Stimulated activated CD8-positive, alpha-beta memory T cell treated with anti-CD3 and anti-CD28 coated beads, Interleukin-4, amount 100 ng/mL, for 48 hours (primary cell): ENCODE data around the gene VDAC1.

Experiments used
- DNase-seq: peaks from one replicate; pipeline ENCODE4 v3.0.0-alpha.2; 2020

Gene VDAC1

GRCh38 chr5:134022333-134022732 lies 17.6 kb upstream of the VDAC1 start:
- DNase-seq: no peak

- no peak for DNase-seq
Measured at GRCh38 chr5:134020188-134020587, 15.4 kb upstream of the VDAC1 start.

GRCh38 chr5:134019636-134020035 lies 14.9 kb upstream of the VDAC1 start:
- no peak for DNase-seq

- DNase-seq: no peak
Measured at GRCh38 chr5:134018986-134019316, 14.2 kb upstream of the VDAC1 start.

GRCh38 chr5:134018154-134018985 lies 13.6 kb upstream of the VDAC1 start:
- DNase-seq: no peak

GRCh38 chr5:134008266-134008749 lies 3.5 kb upstream of the VDAC1 start:
- no peak for DNase-seq

- no peak for DNase-seq
Measured at GRCh38 chr5:134007581-134008265, 2.9 kb upstream of the VDAC1 start.

- no peak for DNase-seq
Measured at GRCh38 chr5:134006115-134006514, 1.3 kb upstream of the VDAC1 start.

GRCh38 chr5:134005417-134006061 lies 764 bp upstream of the VDAC1 start:
- no peak for DNase-seq

- peak; percentile 64 for DNase-seq
Measured at GRCh38 chr5:134003817-134004625, 754 bp downstream of the VDAC1 start.

GRCh38 chr5:134003064-134003816 lies 1.5 kb downstream of the VDAC1 start:
- peak; percentile 63 for DNase-seq

- DNase-seq: no peak
Measured at GRCh38 chr5:134001938-134002731, 2.6 kb downstream of the VDAC1 start.

GRCh38 chr5:134000696-134001453 lies 3.9 kb downstream of the VDAC1 start:
- no peak for DNase-seq

- DNase-seq: no peak
Measured at GRCh38 chr5:134000091-134000511, 4.7 kb downstream of the VDAC1 start.

- no peak for DNase-seq
Measured at GRCh38 chr5:133998807-133999206, 6.0 kb downstream of the VDAC1 start.

GRCh38 chr5:133998042-133998441 lies 6.7 kb downstream of the VDAC1 start:
- DNase-seq: no peak

- no peak for DNase-seq
Measured at GRCh38 chr5:133996683-133997252, 8.0 kb downstream of the VDAC1 start.

GRCh38 chr5:133995883-133996563 lies 8.8 kb downstream of the VDAC1 start:
- no peak for DNase-seq

GRCh38 chr5:133995341-133995740 lies 9.4 kb downstream of the VDAC1 start:
- no peak for DNase-seq

GRCh38 chr5:133994990-133995333 lies 9.8 kb downstream of the VDAC1 start:
- no peak for DNase-seq
